Panc1 (cell line): ENCODE measurements around the gene SLC25A45. TPM values are rescaled to one million over a fixed set of nuclear protein-coding genes. Genes with fewer than 3 reads are reported as not detected.
A peak's percentile ranks its signal among the peaks of the same experiment; 100 is the strongest.
"Not testable (repeated sequence)": the region's sequence is repeated elsewhere in the genome, so short reads cannot be mapped to it uniquely, and the experiment has no call there.

Experiments used
- ATAC-seq: fragments of 200-7000 bp; cut with Tn5 transposase; 2 replicates; pipeline ENCODE4 v1.9.1; 2020; ENCODE audit warnings: mild to moderate bottlenecking, moderate library complexity
- BruUV-seq: library from RNA; stranded (reverse); fragments of 400-500 nt; replicated peaks from 2 replicates; lab custom pipeline; 2021; lab: Mats Ljungman, UMichigan
- CTCF ChIA-PET: fragments of 300-600 bp; sonication (Branson Sonifier 250); formaldehyde crosslinking; loops from one replicate; lab custom pipeline; 2022; ENCODE audit warnings: antibody characterized with exemption; lab: Charles Lee
- POLR2A ChIA-PET: fragments of 300-600 bp; sonication (Branson Sonifier 250); formaldehyde crosslinking; loops from one replicate; lab custom pipeline; 2022; ENCODE audit warnings: antibody characterized with exemption; lab: Charles Lee
- DNase-seq: peaks from one replicate; pipeline ENCODE4 v3.0.0-alpha.2; 2010; ENCODE audit warnings: low read depth, low spot score
- H3K27ac ChIP-seq: 2 replicates; pipeline ENCODE4 v1.5.1; 2011; ENCODE audit warnings: mild to moderate bottlenecking, low read length, inconsistent platforms
- H3K27me3 ChIP-seq: fragments of 200-500 bp; sonication (Bioruptor generic); 2 replicates; pipeline ENCODE4 v1.6.0; 2014; ENCODE audit warnings: low read length, inconsistent platforms; ENCODE audit not compliant: control insufficient read depth, insufficient read depth
- H3K36me3 ChIP-seq: fragments of 200-500 bp; sonication (Bioruptor generic); 2 replicates; pipeline ENCODE4 v1.5.1; 2014; ENCODE audit warnings: inconsistent platforms, mild to moderate bottlenecking, low read length, moderate library complexity; ENCODE audit not compliant: control insufficient read depth, insufficient read depth
- H3K4me1 ChIP-seq: 2 replicates; pipeline ENCODE4 v1.5.1; 2011; ENCODE audit warnings: inconsistent platforms, mild to moderate bottlenecking, low read length, moderate library complexity; ENCODE audit not compliant: control insufficient read depth, insufficient read depth
- H3K4me3 ChIP-seq, 2 experiments: 2 replicates each; pipeline ENCODE4 v1.5.1; 2011 to 2012; ENCODE audit warnings: low read depth in 2 of 2, low read length in 2 of 2, mild to moderate bottlenecking in 2 of 2, inconsistent platforms in 1 of 2, moderate library complexity in 1 of 2
- H3K9me3 ChIP-seq: fragments of 200-500 bp; sonication (Bioruptor generic); 2 replicates; pipeline ENCODE4 v1.5.1; 2014; ENCODE audit warnings: low read depth, mild to moderate bottlenecking, inconsistent platforms, low read length, moderate library complexity; ENCODE audit not compliant: control insufficient read depth, insufficient read depth
- POLR2AphosphoS5 ChIP-seq: IDR thresholded peaks from 2 replicates; pipeline ENCODE4 v1.6.1; 2012; ENCODE audit warnings: mild to moderate bottlenecking, low read depth, low read length, moderate library complexity
- SIN3A ChIP-seq: IDR thresholded peaks from 2 replicates; pipeline ENCODE4 v1.6.1; 2012; ENCODE audit warnings: low read depth, mild to moderate bottlenecking, low read length, moderate library complexity, borderline replicate concordance; ENCODE audit not compliant: insufficient read depth
- TCF7L2 ChIP-seq: IDR thresholded peaks from 2 replicates; pipeline ENCODE4 v1.6.1; 2011; ENCODE audit warnings: mild to moderate bottlenecking, low read depth, low read length, inconsistent platforms
- in situ Hi-C: cut with HindIII; loops from 2 replicates; pipeline ENCODE4 v1.10.0; 2016; ENCODE audit warnings: low sequenced_read_pairs, low pct_unique_long_range_greater_than_20kb
- intact Hi-C: fragments of 100-400 bp; cut with micrococcal nuclease; formaldehyde crosslinking; loops from one replicate; pipeline ENCODE4 v1.10.0; 2022; ENCODE audit not compliant: unreplicated experiment
- total RNA-seq: library from RNA; stranded (reverse); gene quantifications from one replicate; pipeline ENCODE4 v1.2.1, GENCODE V29; 2021; ENCODE audit not compliant: unreplicated experiment
- TF ChIP-seq, protein P1 (sequence below): fragments of 450-650 bp; IDR thresholded peaks from 2 replicates; pipeline ENCODE4 v1.5.1; 2017; ENCODE audit warnings: mild to moderate bottlenecking
- TF ChIP-seq, protein P2 (sequence below), 2 experiments: IDR thresholded peaks; 2 replicates each; pipeline ENCODE4 v1.6.1; 2011 to 2012; ENCODE audit warnings: low read depth in 2 of 2, control low read depth in 1 of 2, low read length in 1 of 2, mild to moderate bottlenecking in 1 of 2, moderate library complexity in 1 of 2; ENCODE audit not compliant: insufficient read depth in 1 of 2

Gene SLC25A45
- total RNA-seq, 1 experiment from 2014 or later: 9.8 TPM

DNA sequence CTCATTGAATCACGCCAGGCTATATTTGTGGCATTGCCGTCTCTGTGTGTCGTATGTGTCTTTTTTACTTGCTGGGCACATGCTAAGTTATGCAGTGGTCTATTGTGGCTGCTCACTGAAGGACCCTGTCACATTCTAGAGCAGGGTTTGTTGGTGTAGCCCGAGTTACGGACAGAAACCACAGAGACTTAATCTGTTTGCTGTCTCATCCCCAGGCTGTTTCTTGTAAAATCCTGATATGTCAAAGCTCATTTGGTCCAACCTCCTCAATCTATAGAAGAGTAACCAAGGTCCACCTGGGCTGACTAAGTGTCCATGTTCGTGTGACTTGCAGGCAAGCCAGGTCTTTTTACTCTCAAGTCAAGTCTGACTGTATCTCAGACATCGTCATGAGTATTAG is 43.8 kb downstream of the SLC25A45 start:
- peaks cover 20% of the 10 kb centered on the region for H3K36me3 ChIP-seq
- intact Hi-C loops: no loop called here
- no peaks in the 10 kb centered on the region for H3K27me3 ChIP-seq
- no TSS peak for BruUV-seq
- ChIA-PET POLR2A (interaction anchor here (1.3 kb wide), 1 partner anchor 10 kb away, joined by 4 read pairs; no protein-coding TSS in a partner anchor), CTCF (no interaction called here)
- ATAC-seq (no peak), DNase-seq (no peak)
- H3K4me1 ChIP-seq: peaks cover 7% of the 10 kb centered on the region
- H3K9me3 ChIP-seq: no peaks in the 10 kb centered on the region
- in situ Hi-C loops: no loop called here
- H3K4me3 ChIP-seq: no peak overlapping the region
- TF ChIP-seq, protein P1, sequence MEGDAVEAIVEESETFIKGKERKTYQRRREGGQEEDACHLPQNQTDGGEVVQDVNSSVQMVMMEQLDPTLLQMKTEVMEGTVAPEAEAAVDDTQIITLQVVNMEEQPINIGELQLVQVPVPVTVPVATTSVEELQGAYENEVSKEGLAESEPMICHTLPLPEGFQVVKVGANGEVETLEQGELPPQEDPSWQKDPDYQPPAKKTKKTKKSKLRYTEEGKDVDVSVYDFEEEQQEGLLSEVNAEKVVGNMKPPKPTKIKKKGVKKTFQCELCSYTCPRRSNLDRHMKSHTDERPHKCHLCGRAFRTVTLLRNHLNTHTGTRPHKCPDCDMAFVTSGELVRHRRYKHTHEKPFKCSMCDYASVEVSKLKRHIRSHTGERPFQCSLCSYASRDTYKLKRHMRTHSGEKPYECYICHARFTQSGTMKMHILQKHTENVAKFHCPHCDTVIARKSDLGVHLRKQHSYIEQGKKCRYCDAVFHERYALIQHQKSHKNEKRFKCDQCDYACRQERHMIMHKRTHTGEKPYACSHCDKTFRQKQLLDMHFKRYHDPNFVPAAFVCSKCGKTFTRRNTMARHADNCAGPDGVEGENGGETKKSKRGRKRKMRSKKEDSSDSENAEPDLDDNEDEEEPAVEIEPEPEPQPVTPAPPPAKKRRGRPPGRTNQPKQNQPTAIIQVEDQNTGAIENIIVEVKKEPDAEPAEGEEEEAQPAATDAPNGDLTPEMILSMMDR: no peak
- TF ChIP-seq SIN3A (no peak), POLR2AphosphoS5 (no peak), TCF7L2 (no peak)
- TF ChIP-seq, protein P2, sequence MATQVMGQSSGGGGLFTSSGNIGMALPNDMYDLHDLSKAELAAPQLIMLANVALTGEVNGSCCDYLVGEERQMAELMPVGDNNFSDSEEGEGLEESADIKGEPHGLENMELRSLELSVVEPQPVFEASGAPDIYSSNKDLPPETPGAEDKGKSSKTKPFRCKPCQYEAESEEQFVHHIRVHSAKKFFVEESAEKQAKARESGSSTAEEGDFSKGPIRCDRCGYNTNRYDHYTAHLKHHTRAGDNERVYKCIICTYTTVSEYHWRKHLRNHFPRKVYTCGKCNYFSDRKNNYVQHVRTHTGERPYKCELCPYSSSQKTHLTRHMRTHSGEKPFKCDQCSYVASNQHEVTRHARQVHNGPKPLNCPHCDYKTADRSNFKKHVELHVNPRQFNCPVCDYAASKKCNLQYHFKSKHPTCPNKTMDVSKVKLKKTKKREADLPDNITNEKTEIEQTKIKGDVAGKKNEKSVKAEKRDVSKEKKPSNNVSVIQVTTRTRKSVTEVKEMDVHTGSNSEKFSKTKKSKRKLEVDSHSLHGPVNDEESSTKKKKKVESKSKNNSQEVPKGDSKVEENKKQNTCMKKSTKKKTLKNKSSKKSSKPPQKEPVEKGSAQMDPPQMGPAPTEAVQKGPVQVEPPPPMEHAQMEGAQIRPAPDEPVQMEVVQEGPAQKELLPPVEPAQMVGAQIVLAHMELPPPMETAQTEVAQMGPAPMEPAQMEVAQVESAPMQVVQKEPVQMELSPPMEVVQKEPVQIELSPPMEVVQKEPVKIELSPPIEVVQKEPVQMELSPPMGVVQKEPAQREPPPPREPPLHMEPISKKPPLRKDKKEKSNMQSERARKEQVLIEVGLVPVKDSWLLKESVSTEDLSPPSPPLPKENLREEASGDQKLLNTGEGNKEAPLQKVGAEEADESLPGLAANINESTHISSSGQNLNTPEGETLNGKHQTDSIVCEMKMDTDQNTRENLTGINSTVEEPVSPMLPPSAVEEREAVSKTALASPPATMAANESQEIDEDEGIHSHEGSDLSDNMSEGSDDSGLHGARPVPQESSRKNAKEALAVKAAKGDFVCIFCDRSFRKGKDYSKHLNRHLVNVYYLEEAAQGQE (IDR thresholded peaks at IDR 0.05; ENCODE audit: insufficient read depth in 1 of 2, low read depth in 2 of 2, low read length in 1 of 2): no peak
- H3K27ac ChIP-seq: no peak overlapping the region

DNA sequence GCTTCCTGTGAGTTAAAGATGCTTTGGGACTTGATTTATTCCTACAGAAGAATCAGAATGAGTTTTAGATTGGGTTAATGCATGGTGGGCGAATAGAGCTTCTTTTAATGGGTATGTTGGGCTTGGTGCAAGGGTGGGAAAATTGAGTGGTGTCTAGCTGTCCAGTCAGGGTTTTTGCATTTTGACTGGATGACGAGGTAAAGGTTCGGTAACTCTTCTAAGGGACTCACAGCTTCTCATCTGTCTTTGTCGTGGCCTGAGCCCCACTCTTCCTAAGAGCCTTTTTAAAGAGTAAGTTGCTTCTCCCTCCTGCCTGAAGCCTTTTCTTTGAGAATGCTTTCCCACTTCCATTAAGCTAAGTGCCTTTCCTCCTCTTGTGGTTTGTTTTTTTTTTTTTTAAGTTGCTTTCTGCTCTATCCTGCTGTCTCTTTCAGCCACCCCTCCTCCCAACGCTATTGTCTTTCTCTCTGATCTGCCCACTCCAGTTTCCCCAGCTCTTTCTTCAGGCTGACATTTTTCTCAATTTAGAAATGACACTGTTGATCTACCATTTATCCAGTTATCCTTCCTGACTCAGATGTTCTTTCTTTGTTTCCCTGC is 47.6 kb downstream of the SLC25A45 start:
- ChIA-PET POLR2A (interaction anchor here (0.7 kb wide), 2 partner anchors 35 to 152 kb away, joined by 5 read pairs; no protein-coding TSS in a partner anchor), CTCF (interaction anchor here (0.6 to 2.1 kb wide), 4 partner anchors 20 to 212 kb away, joined by 3 to 7 read pairs (median 4); partner anchors contain the start of gene CDC42EP2)
- TF ChIP-seq, protein P1: no peak
- TF ChIP-seq, protein P2 (IDR thresholded peaks at IDR 0.05; ENCODE audit: insufficient read depth in 1 of 2, low read depth in 2 of 2, low read length in 1 of 2): no peak
- TF ChIP-seq POLR2AphosphoS5 (no peak), TCF7L2 (no peak), SIN3A (no peak)
- BruUV-seq: no TSS peak
- DNase-seq (no peak), ATAC-seq (no peak)
- Histone ChIP-seq H3K27ac (peak overlapping the region; percentile 92), H3K9me3 (no peaks in the 10 kb centered on the region), H3K27me3 (no peaks in the 10 kb centered on the region), H3K4me3 (peak overlapping the region; percentile 75 to 87), H3K4me1 (peaks cover 8% of the 10 kb centered on the region), H3K36me3 (no peaks in the 10 kb centered on the region; the same call in 1 of the 2 replicates)
- in situ Hi-C loops (no loop called here), intact Hi-C loops (no loop called here)

DNA sequence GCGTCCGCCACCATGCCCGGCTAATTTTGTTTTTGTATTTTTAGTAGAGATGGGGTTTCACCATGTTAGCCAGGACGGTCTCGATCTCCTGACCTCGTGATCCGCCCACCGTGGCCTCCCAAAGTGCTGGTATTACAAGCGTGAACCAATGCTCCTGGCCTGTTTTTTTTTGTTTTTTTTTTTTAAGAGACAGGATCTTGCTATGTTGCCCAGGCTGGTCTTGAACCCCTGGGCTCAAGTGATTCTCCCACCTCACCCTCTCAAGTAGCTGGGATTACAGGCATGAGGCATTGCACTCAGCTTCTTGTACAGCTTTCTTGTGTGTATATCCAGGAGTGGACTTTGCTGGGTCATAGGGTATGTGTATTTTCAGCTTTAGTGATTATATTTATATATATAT is 49.9 kb downstream of the SLC25A45 start:
- DNase-seq, H3K4me3 ChIP-seq, in situ Hi-C loops, intact Hi-C loops, H3K27me3 ChIP-seq, H3K27ac ChIP-seq, BruUV-seq, H3K9me3 ChIP-seq, ATAC-seq, H3K36me3 ChIP-seq: not testable (repeated sequence)
- POLR2A ChIA-PET: interaction anchor here (1.0 kb wide), 1 partner anchor 167 kb away, joined by 3 read pairs; no protein-coding TSS in a partner anchor
- CTCF ChIA-PET: interaction anchor here (0.6 to 2.1 kb wide), 5 partner anchors 17 to 202 kb away, joined by 3 to 8 read pairs (median 5); partner anchors contain the start of gene CDC42EP2
- peaks cover 10% of the 10 kb centered on the region for H3K4me1 ChIP-seq
